Measurements from ENCODE around the gene CNIH3. TPM values are rescaled to one million over a fixed set of nuclear protein-coding genes. Genes with fewer than 3 reads are reported as not detected.

The CNIH3 gene
- total RNA-seq, 1 experiment from 2014 or later: 4.2 TPM

- Histone ChIP-seq H2AK5ac (ENCODE audit: insufficient read length, low read length) (no peak overlapping the region), H3K9ac (ENCODE audit: extremely low read depth, insufficient read length, low read length) (no peak overlapping the region), H2BK20ac (ENCODE audit: low read depth, low read length, poor library complexity, severe bottlenecking) (no peak overlapping the region), H3K27ac (ENCODE audit: insufficient read length, low read depth, low read length) (no peak overlapping the region), H4K8ac (replicated peaks; ENCODE audit: insufficient read length, low read depth, low read length) (no peak overlapping the region), H3K79me2 (ENCODE audit: insufficient read depth, low read length) (no peaks in the 10 kb centered on the region), H2BK5ac (ENCODE audit: insufficient read length, low read length) (no peak overlapping the region), H3K79me1 (ENCODE audit: insufficient read depth, low read depth, low read length, poor library complexity, severe bottlenecking) (no peaks in the 10 kb centered on the region), H4K91ac (ENCODE audit: insufficient read length, low read depth, low read length) (no peak overlapping the region), H2AFZ (ENCODE audit: low read length) (no peak overlapping the region), H3K23me2 (ENCODE audit: insufficient read length, low read depth, low read length, poor library complexity, severe bottlenecking) (no peaks in the 10 kb centered on the region), H3K14ac (ENCODE audit: insufficient read depth, low read length) (no peak overlapping the region), H3K9me3 (ENCODE audit: control insufficient read depth, low read depth, low read length) (no peaks in the 10 kb centered on the region), H3K4me1 (ENCODE audit: insufficient read depth, low read length) (peaks cover 11% of the 10 kb centered on the region), H2BK12ac (ENCODE audit: insufficient read length, low read depth, low read length) (no peak overlapping the region), H4K20me1 (ENCODE audit: control insufficient read depth, insufficient read depth, insufficient read length) (no peaks in the 10 kb centered on the region), H2BK120ac (ENCODE audit: low read depth, low read length, poor library complexity, severe bottlenecking) (no peak overlapping the region), H3K23ac (ENCODE audit: insufficient read length, low read depth, low read length) (no peak overlapping the region), H3T11ph (ENCODE audit: low read length) (no peak overlapping the region), H3K56ac (ENCODE audit: insufficient read length, low read depth, low read length) (no peak overlapping the region), H3K4me2 (ENCODE audit: insufficient read depth, insufficient read length, low read length) (no peak overlapping the region), H3K4ac (ENCODE audit: low read depth, low read length) (no peak overlapping the region), H3K18ac (ENCODE audit: insufficient read length, low read depth, low read length) (no peak overlapping the region), H3K27me3 (ENCODE audit: insufficient read depth, low read length) (no peaks in the 10 kb centered on the region), H2BK15ac (ENCODE audit: low read depth, low read length) (no peak overlapping the region), H4K5ac (ENCODE audit: insufficient read length, low read depth, low read length) (no peak overlapping the region)
- no peaks in the 10 kb centered on the region; a peak in 4 of 7 replicates for H3K36me3 Mint-ChIP-seq (ENCODE audit: insufficient read depth in 1 of 3, low read depth in 3 of 3)
- no peak for TF ChIP-seq CTCF (conservative IDR thresholded peaks at IDR 0.05)
- no peaks in the 10 kb centered on the region; the same call in none of the 2 replicates for H3K27me3 Mint-ChIP-seq (ENCODE audit: low read depth)
- WGBS (ENCODE audit: extremely low coverage, insufficient read length, low lambda C conversion rate): no CpG with 5 or more reads among the region's 2 CpGs
- H3K4me1 Mint-ChIP-seq: peaks cover 48 to 49% of the 10 kb centered on the region in 2 experiments
- no peak overlapping the region for H3K27ac Mint-ChIP-seq
- H3K4me3 Mint-ChIP-seq: no peak overlapping the region
- H3K9me3 Mint-ChIP-seq: no peaks in the 10 kb centered on the region; a peak in 1 of 5 replicates
- DNase-seq: no peak
Measured at GRCh38 chr1:224781800-224782199, 165.7 kb downstream of the CNIH3 start.
